K562 (cell line): ENCODE measurements around the gene AHCYL1. TPM values are rescaled to one million over a fixed set of nuclear protein-coding genes. Genes with fewer than 3 reads are reported as not detected.

Experiments used
- CSDE1 ChIP-seq, 2 experiments: fragments of 450-650 bp; IDR thresholded peaks; 2 replicates each; pipeline ENCODE4 v1.6.1; 2016; ENCODE audit warnings: mild to moderate bottlenecking in 1 of 2
- HDAC2 ChIP-seq: fragments of 450-650 bp; IDR thresholded peaks from 2 replicates; pipeline ENCODE4 v1.6.1; 2016; ENCODE audit warnings: mild to moderate bottlenecking
- LCOR ChIP-seq: sonication (generic); formaldehyde crosslinking; IDR thresholded peaks from 2 replicates; pipeline ENCODE4 v1.8.0; 2022; ENCODE audit warnings: mild to moderate bottlenecking, missing genetic modification reagents
- RCOR1 ChIP-seq, 2 experiments: IDR thresholded peaks; 2 replicates each; pipeline ENCODE4 v1.6.1; 2012; ENCODE audit warnings: low read depth in 2 of 2, low read length in 2 of 2, borderline replicate concordance in 1 of 2, improper control_type of control experiment in 1 of 2
- SMAD3 ChIP-seq: fragments of 450-650 bp; formaldehyde crosslinking; conservative IDR thresholded peaks from 2 replicates; pipeline ENCODE4 v1.4.0; 2020; ENCODE audit warnings: mild to moderate bottlenecking
- TAF9B ChIP-seq: fragments of 450-650 bp; IDR thresholded peaks from 2 replicates; pipeline ENCODE4 v1.6.1; 2018; ENCODE audit warnings: mild to moderate bottlenecking; ENCODE audit not compliant: partially characterized antibody
- polyA plus RNA-seq, 8 experiments: library from polyadenylated mRNA; depleted of rRNA in 4 of 8; stranded (reverse) in 5 of 8; unstranded in 3 of 8; fragments of >200 nt; fragmentation: Nextera tagmentation in 2 of 8; fragmentation: Illumina TruSeq in 1 of 8; extraction: Ambion mirVana in 2 of 8; extraction: Trizol in 1 of 8; gene quantifications; 2 replicates each; pipeline versions ENCODE4 v1.2.1 to v1.2.3, GENCODE V29; 2011 to 2014; ENCODE audit warnings: inconsistent platforms in 1 of 8, missing spikeins in 1 of 8
- total RNA-seq, 7 experiments: library from RNA; depleted of rRNA in 6 of 7; stranded (reverse); fragments of >200 nt in 6 of 7; fragmentation: Illumina TruSeq in 2 of 7; extraction: Trizol in 2 of 7; gene quantifications; 2 replicates each; pipeline versions ENCODE4 v1.2.1 to v1.2.3, GENCODE V29; 2011 to 2021; ENCODE audit warnings: low replicate concordance in 1 of 7
- TF ChIP-seq, protein P1 (sequence below): sonication (generic); formaldehyde crosslinking; IDR thresholded peaks from 2 replicates; pipeline ENCODE4 v1.8.0; 2023; ENCODE audit warnings: missing genetic modification reagents, mild to moderate bottlenecking, borderline replicate concordance
- TF ChIP-seq, protein P2 (sequence below): fragments of 450-650 bp; formaldehyde crosslinking; conservative IDR thresholded peaks from 2 replicates; pipeline ENCODE4 v1.4.0; 2022; ENCODE audit warnings: mild to moderate bottlenecking, missing genetic modification characterization
- TF ChIP-seq, protein P3 (sequence below): sonication (generic); formaldehyde crosslinking; IDR thresholded peaks from 2 replicates; pipeline ENCODE4 v1.8.0; 2022; ENCODE audit warnings: mild to moderate bottlenecking, low read depth, missing genetic modification reagents
- TF ChIP-seq, protein P4 (sequence below): fragments of 450-650 bp; IDR thresholded peaks from 2 replicates; pipeline ENCODE4 v1.6.1; 2016; ENCODE audit warnings: low read depth

The AHCYL1 gene
- total and polyA plus RNA-seq, 9 of the 15 experiments (the other 6 are each of a cell fraction or from before 2014, with no cell fraction given), result 27.3 to 118 (median 44.5) TPM

DNA sequence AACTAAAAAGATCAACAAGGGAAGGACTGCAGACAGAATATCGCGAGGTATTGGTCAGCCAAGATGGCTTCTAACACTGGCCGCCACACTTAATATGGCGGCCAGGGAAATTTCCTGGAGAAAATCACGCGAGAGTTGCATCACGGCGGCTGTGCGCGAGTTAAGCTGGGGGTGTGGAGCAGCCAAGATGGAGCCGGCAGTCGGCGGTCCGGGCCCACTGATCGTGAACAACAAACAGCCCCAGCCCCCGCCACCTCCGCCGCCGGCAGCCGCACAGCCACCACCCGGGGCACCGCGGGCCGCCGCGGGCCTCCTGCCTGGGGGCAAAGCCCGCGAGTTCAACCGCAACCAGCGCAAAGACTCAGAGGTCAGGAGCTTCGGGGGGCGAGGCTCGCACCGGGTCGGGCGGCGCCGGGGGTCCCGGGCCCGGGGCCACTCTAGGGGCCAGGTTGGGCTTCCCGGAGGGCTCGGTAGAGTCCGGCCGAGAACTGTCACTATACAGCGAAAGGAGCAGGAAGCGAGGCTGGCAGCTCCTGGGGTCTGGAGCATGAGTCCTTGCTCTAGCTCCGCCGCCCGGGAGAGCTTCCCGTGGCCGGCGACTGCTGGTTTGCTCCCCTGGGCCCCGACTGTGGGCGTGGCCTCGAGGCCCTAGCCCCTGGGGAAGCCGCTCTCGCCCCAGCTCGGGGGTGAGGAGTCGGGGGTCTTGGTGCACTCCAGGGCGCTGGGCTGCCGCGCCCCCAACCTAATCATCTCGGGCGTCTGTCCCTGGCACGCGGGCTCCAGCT is 50.1 kb downstream of the AHCYL1 start, which contains the start of gene STRIP1 (continued):
- peak in 1 of 2 experiments; percentile 98; a peak in 3 of 4 replicates for TF ChIP-seq CSDE1 (IDR thresholded peaks at IDR 0.05)
- peak; percentile 83 for TF ChIP-seq SMAD3 (CRISPR knock-in tag)
- TF ChIP-seq TAF9B, result peak; percentile 84
- TF ChIP-seq, protein P1, sequence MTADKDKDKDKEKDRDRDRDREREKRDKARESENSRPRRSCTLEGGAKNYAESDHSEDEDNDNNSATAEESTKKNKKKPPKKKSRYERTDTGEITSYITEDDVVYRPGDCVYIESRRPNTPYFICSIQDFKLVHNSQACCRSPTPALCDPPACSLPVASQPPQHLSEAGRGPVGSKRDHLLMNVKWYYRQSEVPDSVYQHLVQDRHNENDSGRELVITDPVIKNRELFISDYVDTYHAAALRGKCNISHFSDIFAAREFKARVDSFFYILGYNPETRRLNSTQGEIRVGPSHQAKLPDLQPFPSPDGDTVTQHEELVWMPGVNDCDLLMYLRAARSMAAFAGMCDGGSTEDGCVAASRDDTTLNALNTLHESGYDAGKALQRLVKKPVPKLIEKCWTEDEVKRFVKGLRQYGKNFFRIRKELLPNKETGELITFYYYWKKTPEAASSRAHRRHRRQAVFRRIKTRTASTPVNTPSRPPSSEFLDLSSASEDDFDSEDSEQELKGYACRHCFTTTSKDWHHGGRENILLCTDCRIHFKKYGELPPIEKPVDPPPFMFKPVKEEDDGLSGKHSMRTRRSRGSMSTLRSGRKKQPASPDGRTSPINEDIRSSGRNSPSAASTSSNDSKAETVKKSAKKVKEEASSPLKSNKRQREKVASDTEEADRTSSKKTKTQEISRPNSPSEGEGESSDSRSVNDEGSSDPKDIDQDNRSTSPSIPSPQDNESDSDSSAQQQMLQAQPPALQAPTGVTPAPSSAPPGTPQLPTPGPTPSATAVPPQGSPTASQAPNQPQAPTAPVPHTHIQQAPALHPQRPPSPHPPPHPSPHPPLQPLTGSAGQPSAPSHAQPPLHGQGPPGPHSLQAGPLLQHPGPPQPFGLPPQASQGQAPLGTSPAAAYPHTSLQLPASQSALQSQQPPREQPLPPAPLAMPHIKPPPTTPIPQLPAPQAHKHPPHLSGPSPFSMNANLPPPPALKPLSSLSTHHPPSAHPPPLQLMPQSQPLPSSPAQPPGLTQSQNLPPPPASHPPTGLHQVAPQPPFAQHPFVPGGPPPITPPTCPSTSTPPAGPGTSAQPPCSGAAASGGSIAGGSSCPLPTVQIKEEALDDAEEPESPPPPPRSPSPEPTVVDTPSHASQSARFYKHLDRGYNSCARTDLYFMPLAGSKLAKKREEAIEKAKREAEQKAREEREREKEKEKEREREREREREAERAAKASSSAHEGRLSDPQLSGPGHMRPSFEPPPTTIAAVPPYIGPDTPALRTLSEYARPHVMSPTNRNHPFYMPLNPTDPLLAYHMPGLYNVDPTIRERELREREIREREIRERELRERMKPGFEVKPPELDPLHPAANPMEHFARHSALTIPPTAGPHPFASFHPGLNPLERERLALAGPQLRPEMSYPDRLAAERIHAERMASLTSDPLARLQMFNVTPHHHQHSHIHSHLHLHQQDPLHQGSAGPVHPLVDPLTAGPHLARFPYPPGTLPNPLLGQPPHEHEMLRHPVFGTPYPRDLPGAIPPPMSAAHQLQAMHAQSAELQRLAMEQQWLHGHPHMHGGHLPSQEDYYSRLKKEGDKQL (CRISPR knock-in tag), result no peak
- TF ChIP-seq, protein P2, sequence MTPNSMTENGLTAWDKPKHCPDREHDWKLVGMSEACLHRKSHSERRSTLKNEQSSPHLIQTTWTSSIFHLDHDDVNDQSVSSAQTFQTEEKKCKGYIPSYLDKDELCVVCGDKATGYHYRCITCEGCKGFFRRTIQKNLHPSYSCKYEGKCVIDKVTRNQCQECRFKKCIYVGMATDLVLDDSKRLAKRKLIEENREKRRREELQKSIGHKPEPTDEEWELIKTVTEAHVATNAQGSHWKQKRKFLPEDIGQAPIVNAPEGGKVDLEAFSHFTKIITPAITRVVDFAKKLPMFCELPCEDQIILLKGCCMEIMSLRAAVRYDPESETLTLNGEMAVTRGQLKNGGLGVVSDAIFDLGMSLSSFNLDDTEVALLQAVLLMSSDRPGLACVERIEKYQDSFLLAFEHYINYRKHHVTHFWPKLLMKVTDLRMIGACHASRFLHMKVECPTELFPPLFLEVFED (CRISPR knock-in tag), result no peak
- no peak for TF ChIP-seq HDAC2
- TF ChIP-seq LCOR (CRISPR knock-in tag), result no peak; the same call in none of the 2 replicates
- TF ChIP-seq RCOR1 (IDR thresholded peaks at IDR 0.05; ENCODE audit: borderline replicate concordance in 1 of 2, low read depth in 2 of 2, low read length in 2 of 2), result peak in 1 of 2 experiments; percentile 45; a peak in 1 of 4 replicates
- TF ChIP-seq, protein P3, sequence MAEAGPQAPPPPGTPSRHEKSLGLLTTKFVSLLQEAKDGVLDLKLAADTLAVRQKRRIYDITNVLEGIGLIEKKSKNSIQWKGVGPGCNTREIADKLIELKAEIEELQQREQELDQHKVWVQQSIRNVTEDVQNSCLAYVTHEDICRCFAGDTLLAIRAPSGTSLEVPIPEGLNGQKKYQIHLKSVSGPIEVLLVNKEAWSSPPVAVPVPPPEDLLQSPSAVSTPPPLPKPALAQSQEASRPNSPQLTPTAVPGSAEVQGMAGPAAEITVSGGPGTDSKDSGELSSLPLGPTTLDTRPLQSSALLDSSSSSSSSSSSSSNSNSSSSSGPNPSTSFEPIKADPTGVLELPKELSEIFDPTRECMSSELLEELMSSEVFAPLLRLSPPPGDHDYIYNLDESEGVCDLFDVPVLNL (CRISPR knock-in tag), result no peak
- TF ChIP-seq, protein P4, sequence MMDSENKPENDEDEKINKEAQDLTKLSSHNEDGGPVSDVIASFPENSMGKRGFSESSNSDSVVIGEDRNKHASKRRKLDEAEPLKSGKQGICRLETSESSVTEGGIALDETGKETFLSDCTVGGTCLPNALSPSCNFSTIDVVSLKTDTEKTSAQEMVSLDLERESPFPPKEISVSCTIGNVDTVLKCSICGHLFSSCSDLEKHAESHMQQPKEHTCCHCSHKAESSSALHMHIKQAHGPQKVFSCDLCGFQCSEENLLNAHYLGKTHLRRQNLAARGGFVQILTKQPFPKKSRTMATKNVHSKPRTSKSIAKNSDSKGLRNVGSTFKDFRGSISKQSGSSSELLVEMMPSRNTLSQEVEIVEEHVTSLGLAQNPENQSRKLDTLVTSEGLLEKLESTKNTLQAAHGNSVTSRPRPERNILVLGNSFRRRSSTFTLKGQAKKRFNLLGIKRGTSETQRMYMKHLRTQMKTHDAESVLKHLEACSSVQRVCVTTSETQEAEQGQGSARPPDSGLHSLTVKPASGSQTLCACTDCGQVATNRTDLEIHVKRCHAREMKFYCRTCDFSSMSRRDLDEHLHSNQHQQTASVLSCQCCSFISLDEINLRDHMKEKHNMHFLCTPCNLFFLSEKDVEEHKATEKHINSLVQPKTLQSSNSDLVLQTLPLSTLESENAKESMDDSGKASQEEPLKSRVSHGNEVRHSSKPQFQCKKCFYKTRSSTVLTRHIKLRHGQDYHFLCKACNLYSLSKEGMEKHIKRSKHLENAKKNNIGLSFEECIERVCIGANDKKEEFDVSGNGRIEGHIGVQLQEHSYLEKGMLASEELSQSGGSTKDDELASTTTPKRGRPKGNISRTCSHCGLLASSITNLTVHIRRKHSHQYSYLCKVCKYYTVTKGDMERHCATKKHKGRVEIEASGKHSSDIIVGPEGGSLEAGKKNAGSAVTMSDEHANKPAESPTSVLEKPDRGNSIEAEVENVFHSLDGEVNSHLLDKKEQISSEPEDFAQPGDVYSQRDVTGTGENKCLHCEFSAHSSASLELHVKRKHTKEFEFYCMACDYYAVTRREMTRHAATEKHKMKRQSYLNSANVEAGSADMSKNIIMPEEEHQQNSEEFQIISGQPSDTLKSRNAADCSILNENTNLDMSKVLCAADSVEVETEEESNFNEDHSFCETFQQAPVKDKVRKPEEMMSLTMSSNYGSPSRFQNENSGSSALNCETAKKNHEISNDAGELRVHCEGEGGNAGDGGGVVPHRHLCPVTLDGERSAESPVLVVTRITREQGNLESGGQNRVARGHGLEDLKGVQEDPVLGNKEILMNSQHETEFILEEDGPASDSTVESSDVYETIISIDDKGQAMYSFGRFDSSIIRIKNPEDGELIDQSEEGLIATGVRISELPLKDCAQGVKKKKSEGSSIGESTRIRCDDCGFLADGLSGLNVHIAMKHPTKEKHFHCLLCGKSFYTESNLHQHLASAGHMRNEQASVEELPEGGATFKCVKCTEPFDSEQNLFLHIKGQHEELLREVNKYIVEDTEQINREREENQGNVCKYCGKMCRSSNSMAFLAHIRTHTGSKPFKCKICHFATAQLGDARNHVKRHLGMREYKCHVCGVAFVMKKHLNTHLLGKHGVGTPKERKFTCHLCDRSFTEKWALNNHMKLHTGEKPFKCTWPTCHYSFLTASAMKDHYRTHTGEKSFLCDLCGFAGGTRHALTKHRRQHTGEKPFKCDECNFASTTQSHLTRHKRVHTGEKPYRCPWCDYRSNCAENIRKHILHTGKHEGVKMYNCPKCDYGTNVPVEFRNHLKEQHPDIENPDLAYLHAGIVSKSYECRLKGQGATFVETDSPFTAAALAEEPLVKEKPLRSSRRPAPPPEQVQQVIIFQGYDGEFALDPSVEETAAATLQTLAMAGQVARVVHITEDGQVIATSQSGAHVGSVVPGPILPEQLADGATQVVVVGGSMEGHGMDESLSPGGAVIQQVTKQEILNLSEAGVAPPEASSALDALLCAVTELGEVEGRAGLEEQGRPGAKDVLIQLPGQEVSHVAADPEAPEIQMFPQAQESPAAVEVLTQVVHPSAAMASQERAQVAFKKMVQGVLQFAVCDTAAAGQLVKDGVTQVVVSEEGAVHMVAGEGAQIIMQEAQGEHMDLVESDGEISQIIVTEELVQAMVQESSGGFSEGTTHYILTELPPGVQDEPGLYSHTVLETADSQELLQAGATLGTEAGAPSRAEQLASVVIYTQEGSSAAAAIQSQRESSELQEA, result no peak
